CD4-positive, alpha-beta T cell treated with Interleukin-4 for 1 hour (primary cell): Measurements from ENCODE around the gene MAP3K1.

Experiments used
- DNase-seq, 2 donors: peaks; one replicate each; pipeline ENCODE4 v3.0.0-alpha.2; 2020 to 2022

MAP3K1 gene

DNA sequence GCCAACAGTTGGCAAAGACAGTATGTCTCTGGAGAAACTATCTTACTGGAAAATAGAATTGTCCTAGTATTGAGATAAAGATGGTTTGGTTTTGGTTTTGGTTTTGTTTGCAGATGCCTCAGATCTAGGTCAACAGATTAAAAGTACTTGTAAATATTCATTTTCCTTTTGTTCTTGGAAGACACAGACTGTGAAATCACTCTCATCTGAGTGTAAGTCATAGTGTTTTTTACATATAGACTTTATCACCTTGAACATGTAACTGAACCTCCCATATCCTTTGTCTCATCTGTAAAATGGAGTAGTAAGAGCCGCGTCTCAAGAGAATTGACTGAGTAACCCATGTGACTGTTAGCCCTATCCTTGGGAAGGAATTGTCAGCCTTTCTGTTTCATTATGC, 34.3 kb downstream of the MAP3K1 start:
- DNase-seq = no peak

- DNase-seq = no peak
Measured at GRCh38 chr5:56850423-56850822, 35.1 kb downstream of the MAP3K1 start.

DNA sequence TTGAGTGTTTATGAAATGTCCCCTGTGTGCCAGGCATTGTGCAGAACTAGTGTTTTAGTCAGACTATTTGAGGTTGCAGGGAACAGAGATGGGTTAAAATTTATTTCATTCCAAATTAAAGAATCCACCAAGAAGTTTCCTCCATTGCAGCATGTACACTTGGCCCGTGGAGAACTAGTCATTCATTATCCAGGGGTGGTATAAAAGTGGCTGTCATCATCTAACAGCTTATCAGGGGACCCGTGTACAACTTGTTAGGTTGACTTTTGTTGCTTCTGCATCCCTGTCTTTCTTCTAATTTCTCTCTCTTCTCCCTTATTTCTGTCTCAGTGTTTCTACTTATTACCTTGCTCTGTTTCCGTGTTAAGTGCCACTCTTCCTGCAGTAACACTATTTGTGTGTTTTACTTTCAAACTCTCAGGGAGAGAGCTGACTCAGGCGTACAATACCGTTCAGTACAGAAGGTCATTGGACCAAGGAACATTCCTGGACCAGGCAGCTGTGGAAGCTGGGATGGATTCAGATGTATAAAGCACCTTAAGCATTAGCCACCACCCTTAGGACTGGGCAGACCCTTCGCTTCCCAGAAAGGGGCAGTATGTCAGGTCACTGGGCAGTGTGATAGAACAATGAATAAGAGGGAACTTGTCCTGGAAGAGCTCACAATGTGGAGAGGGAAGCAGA, 36.1 kb downstream of the MAP3K1 start:
- DNase-seq = no peak

GRCh38 chr5:56852228-56853000, 37.1 kb downstream of the MAP3K1 start:
- DNase-seq = peak in 1 of 2 donors; percentile 62

DNA sequence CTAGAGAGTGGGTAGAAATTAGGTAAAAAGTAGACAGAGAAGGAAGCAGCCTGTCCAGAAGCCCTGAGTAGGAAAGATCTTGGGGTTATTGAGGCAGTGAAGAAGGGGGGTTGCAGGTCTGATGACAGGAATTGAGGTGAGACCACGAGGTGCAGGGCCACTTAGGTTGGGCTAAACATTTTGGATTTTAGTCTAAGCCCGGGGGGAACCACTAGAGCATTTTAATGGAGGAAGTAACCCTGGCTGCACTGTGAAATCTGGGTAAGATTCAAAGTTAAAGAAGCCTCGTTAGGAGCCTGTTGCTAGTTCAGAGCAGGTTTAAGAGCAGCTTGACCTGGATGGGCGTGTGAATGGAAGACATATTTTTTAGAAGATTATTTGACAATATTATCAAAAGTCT, 38.3 kb downstream of the MAP3K1 start:
- no peak for DNase-seq

DNA sequence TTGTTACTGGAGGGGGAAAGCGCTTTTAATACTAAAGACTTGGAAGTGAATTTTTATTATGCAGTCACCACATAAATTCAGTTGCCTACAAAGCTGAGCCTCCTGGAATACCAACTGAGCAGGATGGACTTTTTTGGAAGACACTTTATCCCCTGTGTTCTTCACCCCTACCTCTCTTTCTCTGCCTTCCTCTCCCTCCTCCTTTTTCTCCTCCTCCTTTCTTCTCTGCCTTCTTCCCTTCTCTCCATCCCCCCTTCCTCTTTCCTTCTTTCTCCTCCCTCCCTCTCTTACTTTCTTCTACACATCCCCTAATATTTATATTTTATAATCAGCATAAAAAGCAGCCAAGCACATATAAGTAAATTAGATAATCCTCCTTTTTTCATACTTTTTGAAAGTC, 39.6 kb downstream of the MAP3K1 start:
- no peak for DNase-seq

GRCh38 chr5:56856541-56857178, 41.3 kb downstream of the MAP3K1 start:
- no peak for DNase-seq

GRCh38 chr5:56858777-56859442, 43.6 kb downstream of the MAP3K1 start:
- no peak for DNase-seq

- no peak for DNase-seq
Measured at GRCh38 chr5:56861893-56862485, 46.6 kb downstream of the MAP3K1 start.

GRCh38 chr5:56862909-56863308, 47.6 kb downstream of the MAP3K1 start:
- DNase-seq = peak in 1 of 2 donors; percentile 36

- no peak for DNase-seq
Measured at GRCh38 chr5:56871777-56872176, 56.4 kb downstream of the MAP3K1 start.

GRCh38 chr5:56873056-56873455, 57.7 kb downstream of the MAP3K1 start:
- DNase-seq = no peak

DNA sequence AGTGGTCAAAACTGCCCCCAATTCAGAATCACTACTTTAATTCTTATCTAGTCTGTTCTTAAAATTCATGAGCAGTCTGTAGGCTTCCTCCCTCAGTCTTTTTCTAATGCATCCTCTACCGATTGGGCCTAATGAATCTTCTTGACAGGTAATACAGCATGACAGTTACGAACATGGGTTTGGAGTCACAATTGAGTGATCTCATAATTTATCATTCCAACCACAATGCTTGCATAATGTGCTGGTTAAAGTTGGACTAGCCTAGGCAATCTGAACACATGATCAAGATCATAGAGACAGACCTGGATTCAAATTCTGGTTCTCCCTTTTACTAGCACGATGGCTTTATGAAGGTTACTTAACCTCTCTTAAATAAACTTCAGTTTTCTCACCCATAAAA, 61.0 kb downstream of the MAP3K1 start:
- DNase-seq = no peak

- no peak for DNase-seq
Measured at GRCh38 chr5:56881571-56881970, 66.2 kb downstream of the MAP3K1 start.

- DNase-seq = no peak
Measured at GRCh38 chr5:56893251-56893951, 78.1 kb downstream of the MAP3K1 start.

DNA sequence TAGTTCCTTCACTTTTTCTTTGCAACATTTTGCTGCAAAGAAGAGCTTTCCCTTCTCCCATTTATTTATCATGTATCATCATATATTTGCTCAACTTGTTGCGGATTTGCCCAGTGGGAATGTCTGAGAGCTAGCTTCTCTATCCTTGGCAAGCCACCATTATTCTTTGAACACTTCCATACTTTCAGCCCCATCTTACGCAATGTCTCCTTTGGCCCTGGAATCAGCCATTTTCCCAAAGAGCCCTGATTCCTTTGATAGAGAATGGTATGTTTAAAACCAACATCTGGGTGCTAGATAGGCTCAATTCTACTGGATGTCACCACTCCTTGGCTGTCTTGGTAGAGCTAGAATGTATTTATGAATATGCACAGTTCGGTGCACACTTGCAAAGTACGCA, 81.4 kb downstream of the MAP3K1 start:
- no peak for DNase-seq

GRCh38 chr5:56898213-56898612, 82.9 kb downstream of the MAP3K1 start:
- DNase-seq = no peak

- DNase-seq = no peak
Measured at GRCh38 chr5:56900395-56900794, 85.0 kb downstream of the MAP3K1 start.

DNA sequence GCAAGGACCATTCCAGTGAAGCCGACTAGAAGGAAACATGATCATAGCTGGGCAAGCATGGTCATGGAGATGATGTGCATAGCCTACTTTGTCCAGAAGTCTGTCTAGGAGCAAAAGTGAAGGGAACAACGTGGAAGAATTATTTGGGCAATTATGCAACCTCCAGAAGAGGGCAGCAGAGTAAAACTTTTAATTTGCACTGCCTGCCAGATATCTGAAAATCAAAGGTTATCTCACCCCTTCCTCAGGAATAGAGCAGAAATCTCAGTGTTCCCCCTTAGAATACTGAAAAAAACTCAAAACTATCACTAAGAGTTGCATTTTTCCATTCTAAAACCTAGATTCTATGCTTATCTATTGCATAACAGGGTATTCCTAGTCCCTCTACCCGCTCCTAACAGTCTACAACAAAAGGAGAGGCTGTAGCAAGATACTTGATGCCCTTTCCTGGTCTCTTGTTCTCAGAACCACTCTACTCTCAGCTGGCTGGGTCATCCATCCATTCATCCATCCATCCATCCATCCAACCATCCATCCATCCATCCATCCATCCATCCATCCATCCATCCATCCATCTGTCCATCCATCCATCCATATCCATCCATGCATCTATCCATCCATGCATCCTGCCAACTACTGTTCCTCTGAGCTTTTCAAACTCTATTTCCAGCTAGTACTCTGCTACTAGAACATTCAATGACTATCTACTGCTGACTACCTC, 85.7 kb downstream of the MAP3K1 start:
- DNase-seq = peak; percentile 18 to 67

GRCh38 chr5:56908942-56909293, 93.6 kb downstream of the MAP3K1 start:
- no peak for DNase-seq

DNA sequence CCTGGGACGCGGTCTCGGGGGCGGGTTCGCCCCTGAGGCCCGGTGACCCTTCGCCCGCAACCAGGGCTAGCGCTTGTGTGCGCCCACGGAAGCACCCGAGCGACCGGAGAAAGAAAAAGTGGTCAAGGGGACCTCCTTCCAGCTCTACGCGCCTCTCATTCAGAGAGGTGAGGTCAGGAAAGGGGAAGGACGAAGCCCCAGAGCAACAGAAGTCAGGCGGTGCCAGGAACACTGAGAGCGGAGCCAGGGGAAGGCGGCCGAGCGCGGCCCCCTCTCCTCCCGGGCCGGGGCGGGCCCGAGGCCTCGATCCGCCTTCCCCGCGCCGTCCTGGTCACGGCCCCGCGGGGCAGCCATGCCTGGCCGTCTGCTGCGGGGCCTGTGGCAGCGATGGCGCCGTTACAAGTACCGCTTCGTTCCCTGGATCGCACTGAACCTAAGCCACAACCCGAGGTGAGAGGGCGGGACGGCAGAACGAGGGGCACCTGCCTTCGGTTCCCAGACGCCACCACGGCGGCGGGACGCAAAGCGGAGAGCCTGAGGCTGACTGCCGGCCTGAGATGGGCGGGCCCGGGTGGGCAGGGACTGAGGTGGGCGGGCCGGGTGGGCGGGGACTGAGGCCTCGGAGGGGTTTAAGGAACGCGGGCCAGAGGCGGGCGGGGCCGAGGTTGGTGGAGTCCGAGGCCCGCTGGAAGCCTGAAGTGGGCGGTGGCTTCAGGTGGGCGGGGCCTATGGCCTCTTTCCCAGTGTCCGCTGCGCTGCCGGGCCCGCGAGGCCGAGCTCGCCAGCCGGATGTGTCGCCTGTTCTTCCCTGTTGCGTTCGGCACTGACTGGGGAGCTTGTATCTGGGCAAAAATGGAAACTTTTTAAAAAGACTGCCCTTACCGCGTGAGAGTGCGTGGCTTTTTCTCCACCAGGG, 94.2 kb downstream of the MAP3K1 start, which contains the start of gene SETD9:
TSS of gene SETD9 (plus strand) at position 303 of the 916 bp plus-strand sequence. CDS start at position 353, 50 bp downstream.
- DNase-seq = peak; percentile 90 to 93
